CD4-positive, alpha-beta T cell (primary cell): ENCODE data around the gene TRIM13. TPM values are rescaled to one million over a fixed set of nuclear protein-coding genes. Genes with fewer than 3 reads are reported as not detected.
A peak's percentile ranks its signal among the peaks of the same experiment; 100 is the strongest.

Experiments
- ATAC-seq: fragments of 200-7000 bp; cut with Tn5 transposase; one replicate; pipeline ENCODE4 v1.10.0; 2022; ENCODE audit warnings: mild to moderate bottlenecking; ENCODE audit not compliant: poor library complexity
- CTCF ChIA-PET: fragments of 350-600 bp; sonication (Branson Sonifier 250); formaldehyde crosslinking; loops from one replicate; lab custom pipeline; 2021; ENCODE audit warnings: antibody characterized with exemption, inconsistent platforms; lab: Charles Lee
- POLR2A ChIA-PET: fragments of 350-600 bp; sonication (Branson Sonifier 250); formaldehyde crosslinking; loops from one replicate; lab custom pipeline; 2021; ENCODE audit warnings: antibody characterized with exemption, inconsistent platforms; lab: Charles Lee
- DNase-seq, 14 experiments: peaks; one replicate each; pipeline ENCODE4 v3.0.0-alpha.2; 2013 to 2020; ENCODE audit warnings: mixed read lengths in 2 of 14
- H3K27ac ChIP-seq, 2 donors: one replicate each; pipeline versions ENCODE4 v1.5.1 to v1.7.0; 2013; ENCODE audit warnings: low read length in 2 of 2, low read depth in 1 of 2, mild to moderate bottlenecking in 1 of 2
- H3K27me3 ChIP-seq, 2 experiments: 1 replicate in 1 of 2; 2 replicates in 1 of 2; pipeline versions ENCODE4 v1.6.1 to v1.7.0; 2013; ENCODE audit warnings: low read length in 2 of 2, control low read depth in 1 of 2, mild to moderate bottlenecking in 1 of 2, moderate library complexity in 1 of 2; ENCODE audit not compliant: insufficient read depth in 2 of 2, control insufficient read depth in 1 of 2
- H3K36me3 ChIP-seq: one replicate; pipeline ENCODE4 v1.6.1; 2013; ENCODE audit warnings: low read length, control low read depth; ENCODE audit not compliant: insufficient read depth
- H3K4me1 ChIP-seq: one replicate; pipeline ENCODE4 v1.6.1; 2013; ENCODE audit warnings: low read length, control low read depth; ENCODE audit not compliant: insufficient read depth
- H3K4me3 ChIP-seq: one replicate; pipeline ENCODE4 v1.5.1; 2013; ENCODE audit warnings: mild to moderate bottlenecking, low read length, moderate library complexity
- H3K9me3 ChIP-seq, 2 experiments: 1 replicate in 1 of 2; 2 replicates in 1 of 2; pipeline versions ENCODE4 v1.6.1 to v1.7.0; 2013; ENCODE audit warnings: low read length in 2 of 2, mild to moderate bottlenecking in 2 of 2, control low read depth in 1 of 2, moderate library complexity in 1 of 2; ENCODE audit not compliant: control insufficient read depth in 1 of 2, insufficient read depth in 1 of 2
- H3K27ac Mint-ChIP-seq: one replicate; pipeline ENCODE4 v1.8.0; 2020; ENCODE audit warnings: mixed read lengths
- H3K27me3 Mint-ChIP-seq: one replicate; pipeline ENCODE4 v1.8.0; 2021; ENCODE audit warnings: mixed read lengths
- H3K36me3 Mint-ChIP-seq: one replicate; pipeline ENCODE4 v1.8.0; 2021; ENCODE audit warnings: low read depth, mixed read lengths
- H3K4me1 Mint-ChIP-seq: one replicate; pipeline ENCODE4 v1.8.0; 2021; ENCODE audit warnings: low read depth, mixed read lengths
- H3K4me3 Mint-ChIP-seq: one replicate; pipeline ENCODE4 v1.8.0; 2020; ENCODE audit warnings: mild to moderate bottlenecking, mixed read lengths
- H3K9me3 Mint-ChIP-seq: one replicate; pipeline ENCODE4 v1.8.0; 2020; ENCODE audit warnings: mixed read lengths
- CTCF ChIP-seq: fragments of 200-600 bp; IDR thresholded peaks from one replicate; pipeline ENCODE4 v1.8.0; 2022; ENCODE audit warnings: antibody characterized with exemption, mild to moderate bottlenecking
- intact Hi-C, 2 experiments: fragments of 100-400 bp; cut with DNase I in 1 of 2; cut with micrococcal nuclease in 1 of 2; formaldehyde crosslinking; loops; one replicate each; pipeline versions ENCODE4 v1.15.1 to v1.9.0; 2023 to 2025; cut with DNase I, micrococcal nuclease
- microRNA-seq: library from miRNA; unstranded; fragments of <30 nt; microRNA quantifications from one replicate; pipeline ENCODE4 v1.2.0, GENCODE V29; 2021; ENCODE audit warnings: borderline microRNAs expressed, borderline replicate concordance
- total RNA-seq, 174 experiments: library from RNA in 2 of 174; stranded (reverse) in 2 of 174; gene quantifications; one replicate each; pipeline ENCODE4 v1.2.3 and lab custom pipeline; 2021 to 2026

Gene TRIM13
- total RNA-seq, 2 experiments from 2014 or later, result 32.5 to 32.9 TPM

GRCh38 chr13:50065712-50066111, 68.9 kb downstream of the TRIM13 start:
- ChIA-PET POLR2A (no interaction called here), CTCF (interaction anchor here (0.7 to 2.1 kb wide), 2 partner anchors 9 to 68 kb away, joined by 4 to 6 read pairs; partner anchors contain the start of gene TRIM13)
- Mint-ChIP-seq H3K9me3 (no peaks in the 10 kb centered on the region), H3K27me3 (no peaks in the 10 kb centered on the region), H3K4me1 (no peaks in the 10 kb centered on the region), H3K36me3 (peaks cover 30% of the 10 kb centered on the region), H3K4me3 (no peak overlapping the region), H3K27ac (no peak overlapping the region)
- intact Hi-C loops, result no loop called here
- ATAC-seq, result no peak
- Histone ChIP-seq H3K36me3 (peaks cover 23% of the 10 kb centered on the region), H3K4me3 (no peak overlapping the region), H3K27me3 (no peaks in the 10 kb centered on the region), H3K9me3 (no peaks in the 10 kb centered on the region), H3K4me1 (no peaks in the 10 kb centered on the region), H3K27ac (no peak overlapping the region)
- no peak for TF ChIP-seq CTCF
- no peak for DNase-seq

Small RNA genes within 50 kb of the gene (microRNA-seq; reads per million reads assigned to microRNA genes)
- gene MIR15A (1,625 reads per million, percentile 88 among the genes with 10 or more reads in this experiment), gene MIR16-1 (1,222 reads per million, percentile 87 among the genes with 10 or more reads in this experiment), gene MIR3613 (131 reads per million, percentile 68 among the genes with 10 or more reads in this experiment)

Other genes starting within 250 kb of the TRIM13 start
- gene KPNA3, start 204.4 kb upstream of the TRIM13 start, total RNA-seq, result 10 to 100 TPM; 15.7 to 17.3 TPM
- gene SPRYD7, start 60.7 kb upstream of the TRIM13 start, total RNA-seq, result 1 to 10 TPM; 1.1 to 1.5 TPM
- under 1 TPM; 0.27 to 0.70 TPM for gene KCNRG, start 18.4 kb downstream of the TRIM13 start, total RNA-seq